ENCODE measurements around the gene ATP6V0A1.
A peak's percentile ranks its signal among the peaks of the same experiment; 100 is the strongest.

Gene ATP6V0A1

DNA sequence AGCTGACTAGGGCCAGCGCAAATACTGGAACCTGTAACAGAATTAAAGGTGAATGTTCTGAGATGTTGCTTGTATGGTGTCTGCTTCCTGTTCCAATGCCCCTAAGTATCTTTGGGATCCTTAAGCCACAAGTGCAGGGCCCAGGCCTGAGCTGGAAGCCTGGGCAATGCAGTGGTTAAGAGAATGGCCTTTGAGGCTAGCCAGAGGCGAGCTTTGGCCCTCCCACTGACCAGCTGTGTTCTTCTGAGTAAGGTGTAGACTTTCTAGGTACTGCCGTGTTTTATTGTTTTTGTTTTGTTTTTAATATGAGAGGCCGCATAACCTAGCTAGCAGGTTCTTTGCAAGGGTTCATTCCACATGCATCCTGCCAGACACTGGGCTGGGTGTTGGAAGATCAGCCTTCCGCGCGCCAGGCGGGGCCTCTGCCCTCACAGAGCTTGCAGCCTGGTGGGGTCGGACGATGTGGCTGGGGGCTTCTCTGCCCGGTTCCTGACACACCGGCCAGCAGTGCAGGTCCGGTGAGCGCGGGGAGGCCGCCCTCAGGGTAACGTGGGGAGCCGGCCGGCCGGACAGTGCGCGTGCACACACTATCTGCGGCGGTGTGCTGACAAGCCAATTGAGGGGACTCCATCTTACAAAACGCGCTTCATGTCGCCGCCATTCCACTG is 107.7 kb downstream of the ATP6V0A1 start:
- TF ChIP-seq, protein P1, sequence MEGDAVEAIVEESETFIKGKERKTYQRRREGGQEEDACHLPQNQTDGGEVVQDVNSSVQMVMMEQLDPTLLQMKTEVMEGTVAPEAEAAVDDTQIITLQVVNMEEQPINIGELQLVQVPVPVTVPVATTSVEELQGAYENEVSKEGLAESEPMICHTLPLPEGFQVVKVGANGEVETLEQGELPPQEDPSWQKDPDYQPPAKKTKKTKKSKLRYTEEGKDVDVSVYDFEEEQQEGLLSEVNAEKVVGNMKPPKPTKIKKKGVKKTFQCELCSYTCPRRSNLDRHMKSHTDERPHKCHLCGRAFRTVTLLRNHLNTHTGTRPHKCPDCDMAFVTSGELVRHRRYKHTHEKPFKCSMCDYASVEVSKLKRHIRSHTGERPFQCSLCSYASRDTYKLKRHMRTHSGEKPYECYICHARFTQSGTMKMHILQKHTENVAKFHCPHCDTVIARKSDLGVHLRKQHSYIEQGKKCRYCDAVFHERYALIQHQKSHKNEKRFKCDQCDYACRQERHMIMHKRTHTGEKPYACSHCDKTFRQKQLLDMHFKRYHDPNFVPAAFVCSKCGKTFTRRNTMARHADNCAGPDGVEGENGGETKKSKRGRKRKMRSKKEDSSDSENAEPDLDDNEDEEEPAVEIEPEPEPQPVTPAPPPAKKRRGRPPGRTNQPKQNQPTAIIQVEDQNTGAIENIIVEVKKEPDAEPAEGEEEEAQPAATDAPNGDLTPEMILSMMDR (IDR thresholded peaks at IDR 0.05; ENCODE audit: low read depth, low read length), result no peak
- peak overlapping the region; percentile 84 for H3K4me3 ChIP-seq (ENCODE audit: low read depth, low read length)

GRCh38 chr17:42566883-42567573 is 108.3 kb downstream of the ATP6V0A1 start, which contains the start of gene MLX:
TSS of gene MLX (plus strand) at chr17:42567100. CDS start at chr17:42567125, 25 bp downstream.
- TF ChIP-seq, protein P1 (IDR thresholded peaks at IDR 0.05; ENCODE audit: low read depth, low read length), result no peak
- peak within 1 kb of the TSS; percentile 84 for H3K4me3 ChIP-seq (ENCODE audit: low read depth, low read length)

- H3K4me3 ChIP-seq (ENCODE audit: low read depth, low read length), result no peak overlapping the region
- TF ChIP-seq, protein P1 (IDR thresholded peaks at IDR 0.05; ENCODE audit: low read depth, low read length), result no peak
Observed at GRCh38 chr17:42568341-42569111, 109.8 kb downstream of the ATP6V0A1 start.

- TF ChIP-seq, protein P1 (IDR thresholded peaks at IDR 0.05; ENCODE audit: low read depth, low read length), result no peak
Observed at GRCh38 chr17:42571435-42572225, 113.0 kb downstream of the ATP6V0A1 start.

More at GRCh38 chr17:42571435-42572225, 113.0 kb downstream of the ATP6V0A1 start:
- H3K4me3 ChIP-seq (ENCODE audit: low read depth, low read length), result no peak overlapping the region

All from WI38 (cell line).